Measurements from ENCODE around the gene ACVR1B. TPM values are rescaled to one million over a fixed set of nuclear protein-coding genes. Genes with fewer than 3 reads are reported as not detected.
A peak's percentile ranks its signal among the peaks of the same experiment; 100 is the strongest.

Gene ACVR1B
- total RNA-seq, 1 donor, result 17.1 TPM

DNA sequence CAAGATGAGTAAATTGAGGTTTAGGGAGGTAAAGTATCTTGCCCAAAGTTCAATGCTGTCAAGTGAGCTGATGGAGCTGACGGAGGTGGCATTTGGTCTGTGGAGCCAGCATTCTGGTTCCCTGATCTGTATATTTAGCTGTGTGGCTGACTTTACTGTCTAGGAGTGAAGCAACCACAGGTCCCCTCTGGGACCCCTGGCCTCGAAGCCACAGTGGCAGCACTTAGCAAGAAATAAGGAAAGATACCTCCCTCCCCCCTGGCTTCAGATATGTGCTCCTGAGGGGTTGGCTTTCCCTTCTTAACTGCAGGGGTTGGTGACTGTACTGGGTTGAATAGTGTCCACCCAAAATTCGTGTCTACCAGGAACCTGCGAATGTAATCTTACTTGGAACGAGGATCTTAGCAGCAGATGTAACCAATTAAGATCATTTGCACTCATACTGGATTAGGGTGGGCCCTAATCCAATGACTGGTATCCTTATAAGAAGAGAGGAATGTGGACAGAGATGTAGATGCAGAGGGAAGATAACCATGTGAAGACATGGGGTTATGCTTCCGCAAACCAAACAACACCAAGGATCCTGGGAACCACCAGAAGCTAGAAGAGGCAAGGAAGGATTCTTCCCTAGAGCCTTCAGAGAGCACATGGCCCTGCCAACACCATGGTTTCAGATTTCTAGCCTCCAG is 2.0 kb upstream of the ACVR1B start:
- DNase-seq (ENCODE audit: low read depth), result peak; percentile 40
- no peak overlapping the region for H3K4me3 ChIP-seq (ENCODE audit: low read depth, low read length)
- TF ChIP-seq, protein P1, sequence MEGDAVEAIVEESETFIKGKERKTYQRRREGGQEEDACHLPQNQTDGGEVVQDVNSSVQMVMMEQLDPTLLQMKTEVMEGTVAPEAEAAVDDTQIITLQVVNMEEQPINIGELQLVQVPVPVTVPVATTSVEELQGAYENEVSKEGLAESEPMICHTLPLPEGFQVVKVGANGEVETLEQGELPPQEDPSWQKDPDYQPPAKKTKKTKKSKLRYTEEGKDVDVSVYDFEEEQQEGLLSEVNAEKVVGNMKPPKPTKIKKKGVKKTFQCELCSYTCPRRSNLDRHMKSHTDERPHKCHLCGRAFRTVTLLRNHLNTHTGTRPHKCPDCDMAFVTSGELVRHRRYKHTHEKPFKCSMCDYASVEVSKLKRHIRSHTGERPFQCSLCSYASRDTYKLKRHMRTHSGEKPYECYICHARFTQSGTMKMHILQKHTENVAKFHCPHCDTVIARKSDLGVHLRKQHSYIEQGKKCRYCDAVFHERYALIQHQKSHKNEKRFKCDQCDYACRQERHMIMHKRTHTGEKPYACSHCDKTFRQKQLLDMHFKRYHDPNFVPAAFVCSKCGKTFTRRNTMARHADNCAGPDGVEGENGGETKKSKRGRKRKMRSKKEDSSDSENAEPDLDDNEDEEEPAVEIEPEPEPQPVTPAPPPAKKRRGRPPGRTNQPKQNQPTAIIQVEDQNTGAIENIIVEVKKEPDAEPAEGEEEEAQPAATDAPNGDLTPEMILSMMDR (IDR thresholded peaks at IDR 0.05; ENCODE audit: insufficient read depth, low read length), result no peak

DNA sequence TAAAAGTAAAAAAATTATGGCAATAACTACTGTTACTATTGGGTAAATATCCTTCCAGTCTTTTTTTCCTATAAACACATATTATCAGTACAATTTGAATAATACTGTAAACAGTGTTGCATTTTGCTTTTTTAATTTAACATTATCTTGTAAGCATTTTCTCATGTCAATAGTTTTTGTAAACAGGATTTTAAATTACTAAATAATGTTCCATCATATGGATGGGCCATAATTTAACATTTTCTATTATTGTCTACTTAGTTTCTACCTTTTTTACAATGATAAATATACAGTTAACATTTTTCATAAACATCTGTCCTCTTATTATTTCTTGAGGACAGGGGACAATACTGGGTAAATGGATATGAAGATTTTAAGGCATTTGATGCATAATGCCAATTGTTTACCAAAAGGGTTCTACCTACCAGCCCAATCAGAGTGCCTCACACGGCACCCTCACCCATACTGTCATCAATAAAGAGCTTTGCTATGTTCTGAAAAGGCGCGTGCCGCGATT is 759 bp upstream of the ACVR1B start:
- H3K4me3 ChIP-seq (ENCODE audit: low read depth, low read length), result peak overlapping the region; percentile 71
- DNase-seq (ENCODE audit: low read depth), result no peak
- TF ChIP-seq, protein P1 (IDR thresholded peaks at IDR 0.05; ENCODE audit: insufficient read depth, low read length), result no peak

DNA sequence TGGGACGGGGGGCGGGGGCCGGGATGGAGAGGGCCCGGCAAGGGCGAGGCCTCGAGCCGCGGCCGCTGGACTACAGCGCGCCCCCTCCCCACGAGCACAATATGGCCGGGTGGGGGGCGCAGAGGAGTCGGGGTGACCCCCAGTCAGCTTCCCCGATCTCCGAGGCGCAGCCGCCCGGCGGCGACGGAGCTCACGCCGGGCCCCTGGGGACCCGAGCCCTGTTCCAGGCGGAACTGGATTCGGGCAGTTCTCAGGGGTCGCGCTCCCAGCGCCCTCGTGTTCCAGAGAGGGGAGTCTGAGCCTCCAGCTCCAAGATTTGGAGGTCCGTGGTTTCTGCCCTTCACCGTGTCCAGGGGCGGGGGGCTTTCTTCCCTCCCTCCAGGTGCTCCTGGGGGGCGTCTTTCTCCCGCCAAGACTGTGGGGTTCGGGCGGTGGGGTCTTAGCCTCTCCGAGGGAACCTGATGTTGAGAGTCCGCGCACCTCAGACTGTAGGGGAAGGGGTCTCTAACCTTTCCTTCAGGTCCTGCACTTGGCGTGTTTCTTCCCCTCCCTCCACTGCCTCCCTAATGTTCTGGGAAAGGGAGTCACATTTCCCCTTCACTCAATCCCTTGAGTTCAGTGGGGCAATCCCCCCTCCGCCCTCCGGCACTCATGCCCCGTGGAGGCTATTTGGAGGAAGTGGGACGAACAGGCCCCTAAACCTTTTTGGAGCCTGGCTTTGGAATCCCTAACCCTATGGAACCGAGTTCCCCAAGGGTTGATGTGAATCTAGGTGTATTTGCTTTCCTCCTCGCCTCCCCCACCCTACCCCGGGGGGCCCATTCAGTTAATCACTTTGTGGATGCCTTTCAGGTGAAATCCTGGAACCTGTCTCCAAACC is 584 bp downstream of the ACVR1B start:
- TF ChIP-seq, protein P1 (IDR thresholded peaks at IDR 0.05; ENCODE audit: insufficient read depth, low read length), result no peak
- peak overlapping the region; percentile 91 for H3K4me3 ChIP-seq (ENCODE audit: low read depth, low read length)
- no peak for DNase-seq (ENCODE audit: low read depth)

DNA sequence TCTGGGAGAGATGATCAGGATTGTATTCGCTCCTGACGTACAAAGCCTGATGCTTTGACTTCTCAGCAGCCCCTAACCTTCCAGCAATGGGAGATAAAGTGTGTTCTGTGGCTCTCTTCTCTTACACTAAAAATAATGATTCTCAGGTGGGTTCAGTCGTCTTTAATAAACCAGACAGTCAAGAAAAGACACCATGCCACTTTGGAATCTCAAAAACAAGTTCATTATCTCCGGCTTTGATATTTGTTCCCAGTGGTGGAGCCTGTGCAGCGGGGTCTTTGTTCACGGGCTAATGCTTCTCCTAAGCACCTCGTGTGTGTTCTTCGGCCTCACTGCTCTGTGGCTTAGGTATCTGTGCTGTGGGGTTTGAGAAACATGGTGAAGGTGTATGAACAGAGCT is 1.6 kb downstream of the ACVR1B start:
- no peak for DNase-seq (ENCODE audit: low read depth)
- H3K4me3 ChIP-seq (ENCODE audit: low read depth, low read length), result peak overlapping the region; percentile 91
- TF ChIP-seq, protein P1 (IDR thresholded peaks at IDR 0.05; ENCODE audit: insufficient read depth, low read length), result no peak

DNA sequence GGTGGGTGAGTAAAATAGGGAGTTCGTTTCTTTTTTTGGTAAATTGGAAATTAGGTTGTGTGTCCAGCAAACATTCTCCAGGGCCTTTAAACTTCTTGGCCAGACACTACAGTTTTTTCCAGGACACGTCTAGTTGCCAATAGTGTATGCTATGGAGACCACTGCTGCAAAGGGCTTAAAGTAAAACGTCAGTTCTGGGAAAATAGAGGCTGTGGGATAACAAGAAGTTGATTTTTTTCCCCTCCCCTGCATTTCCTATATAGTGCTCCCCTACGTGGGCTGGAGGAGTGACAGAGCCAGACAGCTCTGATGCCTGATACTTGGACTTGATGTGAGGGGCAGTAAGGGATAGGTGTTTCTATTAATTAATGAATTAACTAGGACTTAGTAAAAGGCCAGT is 2.4 kb downstream of the ACVR1B start:
- peak overlapping the region; percentile 16 for H3K4me3 ChIP-seq (ENCODE audit: low read depth, low read length)
- TF ChIP-seq, protein P1 (IDR thresholded peaks at IDR 0.05; ENCODE audit: insufficient read depth, low read length), result no peak
- no peak for DNase-seq (ENCODE audit: low read depth)

DNA sequence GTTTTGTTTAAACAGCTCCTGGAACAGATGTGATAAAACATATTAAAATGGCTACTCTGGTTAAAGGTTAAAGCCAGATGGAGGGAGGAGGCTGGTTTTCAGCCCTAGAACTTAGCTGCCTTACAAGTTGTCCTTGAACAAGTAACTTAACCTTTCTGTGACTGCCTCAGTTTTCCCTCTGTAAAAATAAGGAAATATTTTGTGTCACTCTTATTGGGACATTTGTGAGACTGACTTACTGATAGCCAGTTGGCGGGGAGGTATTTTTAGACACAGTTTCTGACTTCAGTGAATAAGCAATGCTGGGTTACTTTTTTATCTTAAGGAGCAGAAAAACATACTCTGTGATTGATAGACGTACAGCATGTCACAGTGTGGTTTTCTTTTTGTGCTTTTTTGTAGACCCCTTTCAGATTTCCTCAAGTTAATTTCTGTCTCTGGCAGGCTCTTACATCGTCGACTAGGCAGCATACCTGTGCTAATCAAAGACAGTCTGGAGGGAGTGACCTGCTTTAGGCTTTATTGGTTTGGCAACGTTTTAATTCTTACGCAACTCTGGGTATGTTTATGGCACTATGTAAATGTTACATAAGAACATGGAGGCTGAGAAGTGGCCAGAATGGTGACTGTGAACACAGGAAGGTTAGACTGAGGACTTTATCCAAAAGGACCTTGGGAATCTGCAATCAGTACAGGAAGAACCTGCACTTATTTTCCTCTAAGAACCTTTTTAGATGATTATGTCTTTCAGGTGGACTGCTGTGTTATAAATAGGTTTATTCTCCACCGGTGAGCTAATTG is 3.3 kb downstream of the ACVR1B start:
- no peak overlapping the region for H3K4me3 ChIP-seq (ENCODE audit: low read depth, low read length)
- DNase-seq (ENCODE audit: low read depth), result peak; percentile 41
- TF ChIP-seq, protein P1 (IDR thresholded peaks at IDR 0.05; ENCODE audit: insufficient read depth, low read length), result no peak

Measured in fibroblast of the aortic adventitia (primary cell).